ENCODE data around the gene MTRF1L.

DNA sequence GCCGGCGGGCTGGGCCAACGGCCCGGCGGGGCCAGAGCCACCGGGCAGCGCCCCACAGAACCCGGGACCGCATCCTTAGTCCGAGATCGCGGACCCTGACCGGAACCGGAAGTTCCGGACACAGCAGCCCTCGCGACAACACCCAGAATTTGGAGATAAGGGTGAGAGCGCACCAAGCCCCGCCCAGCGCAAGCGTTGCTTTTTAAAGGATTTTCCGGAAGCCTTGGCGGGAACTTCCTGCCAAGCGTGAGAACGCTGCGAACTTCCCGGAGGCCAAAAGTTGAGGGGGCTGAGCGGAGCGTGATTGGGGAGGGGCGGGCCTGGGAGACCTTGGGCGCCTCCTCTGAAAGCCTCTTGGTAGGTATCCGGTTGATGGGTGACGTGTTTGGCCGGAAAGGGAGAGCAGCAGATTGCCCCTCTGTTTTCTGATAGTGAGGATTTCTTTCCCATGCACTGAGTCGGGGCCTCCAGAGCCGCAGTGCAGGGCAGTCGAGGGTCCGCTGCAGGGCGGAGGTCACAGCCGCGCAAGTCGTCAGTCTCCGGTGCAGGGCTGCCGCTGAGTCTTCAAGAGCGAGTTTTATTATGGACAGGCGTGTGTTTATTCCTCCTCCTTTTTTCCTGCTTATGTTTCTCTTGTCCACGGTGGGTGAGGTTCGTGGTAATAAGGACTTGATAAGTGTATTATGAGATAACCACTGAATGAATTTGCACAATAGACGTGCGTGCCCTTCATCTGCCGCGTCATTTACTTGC, at the start of gene MTRF1L:
- TF ChIP-seq, protein P1, sequence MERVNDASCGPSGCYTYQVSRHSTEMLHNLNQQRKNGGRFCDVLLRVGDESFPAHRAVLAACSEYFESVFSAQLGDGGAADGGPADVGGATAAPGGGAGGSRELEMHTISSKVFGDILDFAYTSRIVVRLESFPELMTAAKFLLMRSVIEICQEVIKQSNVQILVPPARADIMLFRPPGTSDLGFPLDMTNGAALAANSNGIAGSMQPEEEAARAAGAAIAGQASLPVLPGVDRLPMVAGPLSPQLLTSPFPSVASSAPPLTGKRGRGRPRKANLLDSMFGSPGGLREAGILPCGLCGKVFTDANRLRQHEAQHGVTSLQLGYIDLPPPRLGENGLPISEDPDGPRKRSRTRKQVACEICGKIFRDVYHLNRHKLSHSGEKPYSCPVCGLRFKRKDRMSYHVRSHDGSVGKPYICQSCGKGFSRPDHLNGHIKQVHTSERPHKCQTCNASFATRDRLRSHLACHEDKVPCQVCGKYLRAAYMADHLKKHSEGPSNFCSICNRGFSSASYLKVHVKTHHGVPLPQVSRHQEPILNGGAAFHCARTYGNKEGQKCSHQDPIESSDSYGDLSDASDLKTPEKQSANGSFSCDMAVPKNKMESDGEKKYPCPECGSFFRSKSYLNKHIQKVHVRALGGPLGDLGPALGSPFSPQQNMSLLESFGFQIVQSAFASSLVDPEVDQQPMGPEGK (CRISPR knock-in tag; IDR thresholded peaks at IDR 0.05; ENCODE audit: borderline replicate concordance): 0 out of 2 replicates have a peak, but pooled peaks have one; percentile 44
- TF ChIP-seq ZFP30 (CRISPR knock-in tag; IDR thresholded peaks at IDR 0.05) (no peak), GLIS3 (CRISPR knock-in tag; IDR thresholded peaks at IDR 0.05) (no peak; the same call in 1 of the 2 replicates), ARNTL (CRISPR knock-in tag; IDR thresholded peaks at IDR 0.05; ENCODE audit: borderline replicate concordance, low read depth) (no peak), RARB (CRISPR knock-in tag; IDR thresholded peaks at IDR 0.05) (no peak), TCF4 (CRISPR knock-in tag; IDR thresholded peaks at IDR 0.05; ENCODE audit: borderline replicate concordance) (no peak), ESRRG (CRISPR knock-in tag; IDR thresholded peaks at IDR 0.05) (no peak)
